Endothelial cell of umbilical vein (primary cell): ENCODE results near the gene TMEM8B. TPM values are rescaled to one million over a fixed set of nuclear protein-coding genes. Genes with fewer than 3 reads are reported as not detected.

ENCODE experiments used
- BruUV-seq: library from RNA; stranded (reverse); fragments of 400-500 nt; replicated peaks from 2 replicates; lab custom pipeline; 2021; lab: Mats Ljungman, UMichigan
- CTCF ChIA-PET: fragments of 300-600, 350-600 bp; sonication (Branson Sonifier 250); formaldehyde crosslinking; loops from one replicate; lab custom pipeline; 2021; ENCODE audit warnings: antibody characterized with exemption, inconsistent platforms; lab: Charles Lee
- POLR2A ChIA-PET: fragments of 300-600, 350-600 bp; sonication (Branson Sonifier 250); formaldehyde crosslinking; loops from one replicate; lab custom pipeline; 2021; ENCODE audit warnings: antibody characterized with exemption, inconsistent platforms; lab: Charles Lee
- DNase-seq: peaks from one replicate; pipeline ENCODE4 v3.0.0-alpha.2; 2011; ENCODE audit warnings: low read depth, low spot score
- FAIRE-seq: peaks from 2 replicates; lab custom pipeline; 2011; peaks lifted over from hg19 to GRCh38; lab: Jason Lieb, UNC
- H2AFZ ChIP-seq: 2 replicates; pipeline ENCODE4 v1.6.0; 2012; ENCODE audit warnings: low read depth, low read length, control low read depth, inconsistent platforms
- H3K27ac ChIP-seq: 2 replicates; pipeline ENCODE4 v1.5.1; 2011; ENCODE audit warnings: low read depth, mild to moderate bottlenecking, control low read depth, low read length, moderate library complexity; ENCODE audit not compliant: insufficient read depth
- H3K27me3 ChIP-seq, 2 experiments: 2 replicates each; pipeline versions ENCODE4 v1.6.0 to v1.6.1; 2011; ENCODE audit warnings: low read length in 2 of 2, mixed read lengths in 1 of 2; ENCODE audit not compliant: control insufficient read depth in 2 of 2, insufficient read depth in 2 of 2
- H3K36me3 ChIP-seq, 2 experiments: 2 replicates in 1 of 2; 3 replicates in 1 of 2; pipeline ENCODE4 v1.5.1; 2011; ENCODE audit warnings: low read length in 2 of 2, mild to moderate bottlenecking in 1 of 2, moderate library complexity in 1 of 2; ENCODE audit not compliant: control insufficient read depth in 2 of 2, insufficient read depth in 2 of 2; ENCODE audit errors: extremely low read depth in 1 of 2
- H3K4me1 ChIP-seq: 3 replicates; pipeline ENCODE4 v1.5.1; 2011; ENCODE audit warnings: mild to moderate bottlenecking, low read length; ENCODE audit not compliant: control insufficient read depth, insufficient read depth; ENCODE audit errors: extremely low read depth
- H3K4me2 ChIP-seq: 2 replicates; pipeline ENCODE4 v1.6.1; 2011; ENCODE audit warnings: low read length, control low read depth, mixed read lengths; ENCODE audit not compliant: insufficient read depth
- H3K4me3 ChIP-seq, 3 experiments: fragments of 200-600 bp in 1 of 3; sonication (generic), shearing (Covaris generic) in 1 of 3; replicated peaks in 1 of 3; 2 replicates each; pipeline ENCODE4 v1.5.1; 2011 to 2016; ENCODE audit warnings: control low read depth in 3 of 3, low read length in 3 of 3, mild to moderate bottlenecking in 2 of 3, inconsistent platforms in 1 of 3, low read depth in 1 of 3, moderate library complexity in 1 of 3; ENCODE audit not compliant: insufficient read depth in 1 of 3
- H3K79me2 ChIP-seq: 2 replicates; pipeline ENCODE4 v1.6.0; 2012; ENCODE audit warnings: low read length, inconsistent platforms; ENCODE audit not compliant: control insufficient read depth, insufficient read depth
- H3K9ac ChIP-seq: replicated peaks from 2 replicates; pipeline ENCODE3; 2011; ENCODE audit warnings: low read length, control low read depth; ENCODE audit not compliant: insufficient read depth; ENCODE audit errors: extremely low read depth
- H3K9me1 ChIP-seq: replicated peaks from 3 replicates; pipeline ENCODE4 v1.6.0; 2011; ENCODE audit warnings: mild to moderate bottlenecking, low read length; ENCODE audit not compliant: control insufficient read depth, insufficient read depth; ENCODE audit errors: extremely low read depth
- H3K9me3 ChIP-seq: replicated peaks from 2 replicates; pipeline ENCODE4 v1.5.1; 2012; ENCODE audit warnings: low read length, inconsistent platforms; ENCODE audit not compliant: control insufficient read depth, insufficient read depth
- H4K20me1 ChIP-seq: replicated peaks from 2 replicates; pipeline ENCODE3; 2011; ENCODE audit warnings: mild to moderate bottlenecking, low read length; ENCODE audit not compliant: control insufficient read depth, insufficient read depth; ENCODE audit errors: extremely low read depth
- CTCF ChIP-seq, 2 donors: IDR thresholded peaks; 1 replicate in 1 of 2; 2 replicates in 1 of 2; pipeline ENCODE4 v1.5.1; 2011; ENCODE audit warnings: low read length in 2 of 2, mild to moderate bottlenecking in 2 of 2, moderate library complexity in 2 of 2, control low read depth in 1 of 2, inconsistent platforms in 1 of 2, low read depth in 1 of 2; ENCODE audit not compliant: insufficient read depth in 1 of 2; ENCODE audit errors: extremely low read depth in 1 of 2
- EZH2 ChIP-seq: IDR thresholded peaks from 2 replicates; pipeline ENCODE4 v1.6.1; 2012; ENCODE audit warnings: borderline replicate concordance, low read depth, mild to moderate bottlenecking, moderate library complexity, low read length, inconsistent platforms; ENCODE audit not compliant: severe bottlenecking
- FOS ChIP-seq: IDR thresholded peaks from 2 replicates; pipeline ENCODE4 v1.6.1; 2011; ENCODE audit warnings: mild to moderate bottlenecking, low read length, moderate library complexity, borderline replicate concordance; ENCODE audit not compliant: insufficient read depth
- GATA2 ChIP-seq: IDR thresholded peaks from 2 replicates; pipeline ENCODE4 v1.7.0; 2011; ENCODE audit warnings: low read depth, mild to moderate bottlenecking, moderate library complexity, mixed read lengths, low read length; ENCODE audit not compliant: insufficient read length, insufficient read depth
- JUN ChIP-seq: IDR thresholded peaks from 2 replicates; pipeline ENCODE4 v1.6.1; 2011; ENCODE audit warnings: borderline replicate concordance, low read depth; ENCODE audit not compliant: insufficient read length, insufficient read depth
- MAX ChIP-seq: IDR thresholded peaks from 2 replicates; pipeline ENCODE4 v1.6.1; 2011; ENCODE audit not compliant: insufficient read depth, insufficient read length
- MYC ChIP-seq: IDR thresholded peaks from one replicate; pipeline ENCODE4 v1.6.1; 2011; ENCODE audit warnings: mild to moderate bottlenecking, low read depth, low read length
- POLR2A ChIP-seq: IDR thresholded peaks from 2 replicates; pipeline ENCODE4 v1.6.1; 2012; ENCODE audit warnings: low read depth, mild to moderate bottlenecking, control low read depth, low read length
- POLR2AphosphoS5 ChIP-seq: IDR thresholded peaks from 2 replicates; pipeline ENCODE4 v1.6.1; 2012; ENCODE audit warnings: low read depth, mild to moderate bottlenecking, control low read depth, low read length, moderate library complexity; ENCODE audit not compliant: insufficient read depth
- dilution Hi-C: fragments of 300-500 bp; cut with MboI; formaldehyde crosslinking; loops from one replicate; pipeline ENCODE4 v1.15.0; 2019; ENCODE audit warnings: low sequenced_read_pairs; ENCODE audit not compliant: extremely low pct_ligation_motif_present
- intact Hi-C: fragments of 100-400 bp; cut with micrococcal nuclease; formaldehyde crosslinking; loops from one replicate; pipeline ENCODE4 v1.10.0; 2022
- polyA plus RNA-seq, 4 experiments: library from polyadenylated mRNA; depleted of rRNA in 3 of 4; stranded (reverse) in 3 of 4; unstranded in 1 of 4; fragments of >200 nt; gene quantifications; 2 replicates each; pipeline versions ENCODE4 v1.2.1 to v1.2.3, GENCODE V29; 2011 to 2012; ENCODE audit warnings: missing spikeins in 1 of 4
- total RNA-seq: library from RNA; stranded (reverse); gene quantifications from 2 replicates; pipeline ENCODE4 v1.2.3, GENCODE V29; 2021

TMEM8B gene
- total and polyA plus RNA-seq, 2 donors (not counting 3 experiments of a cell fraction or from before 2014, with no cell fraction given): 2.5 to 3.6 TPM

- no peaks in the 10 kb centered on the region for H3K9me3 ChIP-seq
- H4K20me1 ChIP-seq: no peaks in the 10 kb centered on the region
- no peak for TF ChIP-seq CTCF (IDR thresholded peaks at IDR 0.05; ENCODE audit: extremely low read depth in 1 of 2, insufficient read depth in 1 of 2, low read depth in 1 of 2, low read length in 2 of 2)
- no peak for TF ChIP-seq EZH2
- TF ChIP-seq GATA2: no peak
- TF ChIP-seq MAX: no peak
- TF ChIP-seq FOS: no peak
- no peak for TF ChIP-seq POLR2AphosphoS5
- no peak for TF ChIP-seq JUN
- no peak for TF ChIP-seq MYC
- TF ChIP-seq POLR2A: no peak
- no peak overlapping the region for H3K4me2 ChIP-seq
- H3K27ac ChIP-seq: no peak overlapping the region
- H2AFZ ChIP-seq: no peak overlapping the region
- dilution Hi-C loops: no loop called here
- H3K79me2 ChIP-seq: no peaks in the 10 kb centered on the region
- ChIA-PET CTCF (interaction anchor here (1.0 to 3.0 kb wide), 6 partner anchors 12 to 112 kb away, joined by 3 to 13 read pairs (median 7); no protein-coding TSS in a partner anchor), POLR2A (no interaction called here)
- H3K9me1 ChIP-seq: no peaks in the 10 kb centered on the region
- intact Hi-C loops: no loop called here
- no peak overlapping the region for H3K4me3 ChIP-seq
- peaks cover 0 to 2% of the 10 kb centered on the region in 2 experiments for H3K27me3 ChIP-seq
- no peak overlapping the region for H3K9ac ChIP-seq
- BruUV-seq: no TSS peak
- DNase-seq (no peak), FAIRE-seq (no peak)
- no peaks in the 10 kb centered on the region for H3K4me1 ChIP-seq
- no peaks in the 10 kb centered on the region for H3K36me3 ChIP-seq
Measured at GRCh38 chr9:35899021-35899420, 70.0 kb downstream of the TMEM8B start.
